Esophagus squamous epithelium (tissue), 4 donors: ENCODE data around the gene KRT84.

ENCODE experiments used
- CTCF ChIP-seq, 6 experiments: fragments of 450-650 bp in 4 of 6; fragments of 200-600 bp in 2 of 6; sonication (generic) in 2 of 6; IDR thresholded peaks; one replicate each; pipeline ENCODE4 v1.5.1; 2016 to 2019; ENCODE audit warnings: antibody characterized with exemption in 6 of 6, mild to moderate bottlenecking in 4 of 6, moderate library complexity in 4 of 6
- POLR2A ChIP-seq, 4 donors: fragments of 450-650 bp; IDR thresholded peaks; one replicate each; pipeline ENCODE4 v1.6.1; 2017; ENCODE audit warnings: antibody characterized with exemption in 4 of 4, mild to moderate bottlenecking in 4 of 4, moderate library complexity in 3 of 4

- TF ChIP-seq CTCF (IDR thresholded peaks at IDR 0.05) (no peak), POLR2A (IDR thresholded peaks at IDR 0.05) (no peak)
Observed at GRCh38 chr12:52427083-52427482, 41.6 kb upstream of the KRT84 start.
